Astrocyte (in vitro differentiated cells and primary cell): ENCODE measurements around the gene GHRH. TPM values are rescaled to one million over a fixed set of nuclear protein-coding genes. Genes with fewer than 3 reads are reported as not detected.

ENCODE experiments used
- DNase-seq: peaks from one replicate; pipeline ENCODE4 v3.0.0-alpha.2; 2010; ENCODE audit warnings: low read depth
- FAIRE-seq: peaks from 2 replicates; lab custom pipeline; 2011; peaks lifted over from hg19 to GRCh38; lab: Jason Lieb, UNC
- H2AFZ ChIP-seq: 2 replicates; pipeline ENCODE4 v1.6.0; 2012; ENCODE audit warnings: low read depth, low read length, inconsistent platforms
- H3K27ac ChIP-seq: 2 replicates; pipeline ENCODE4 v1.5.1; 2011; ENCODE audit warnings: low read depth, low read length, inconsistent platforms
- H3K27me3 ChIP-seq: 2 replicates; pipeline ENCODE4 v1.6.0; 2011; ENCODE audit warnings: low read length, inconsistent platforms; ENCODE audit not compliant: insufficient read depth
- H3K36me3 ChIP-seq: 2 replicates; pipeline ENCODE4 v1.5.1; 2011; ENCODE audit warnings: low read length, inconsistent platforms; ENCODE audit not compliant: insufficient read depth
- H3K4me1 ChIP-seq: 2 replicates; pipeline ENCODE4 v1.5.1; 2011; ENCODE audit warnings: low read length, inconsistent platforms; ENCODE audit not compliant: insufficient read depth
- H3K4me2 ChIP-seq: 2 replicates; pipeline ENCODE4 v1.6.0; 2012; ENCODE audit warnings: low read length, inconsistent platforms
- H3K4me3 ChIP-seq: 2 replicates; pipeline ENCODE4 v1.5.1; 2011; ENCODE audit warnings: low read depth, mild to moderate bottlenecking, low read length, inconsistent platforms; ENCODE audit not compliant: insufficient read depth
- H3K79me2 ChIP-seq: 2 replicates; pipeline ENCODE4 v1.6.0; 2012; ENCODE audit warnings: mild to moderate bottlenecking, low read length, inconsistent platforms; ENCODE audit not compliant: insufficient read depth
- H3K9ac ChIP-seq: 2 replicates; pipeline ENCODE4 v1.6.0; 2012; ENCODE audit warnings: mild to moderate bottlenecking, low read length, inconsistent platforms
- H3K9me3 ChIP-seq: 2 replicates; pipeline ENCODE4 v1.5.1; 2012; ENCODE audit warnings: low read depth, mild to moderate bottlenecking, low read length, inconsistent platforms; ENCODE audit not compliant: insufficient read depth
- H4K20me1 ChIP-seq: 2 replicates; pipeline ENCODE4 v1.6.0; 2012; ENCODE audit warnings: low read length, inconsistent platforms; ENCODE audit not compliant: insufficient read depth
- H3K27ac Mint-ChIP-seq: one replicate; pipeline ENCODE4 v1.8.0; 2021; ENCODE audit warnings: mild to moderate bottlenecking, mixed read lengths; ENCODE audit not compliant: unreplicated experiment
- H3K27me3 Mint-ChIP-seq: one replicate; pipeline ENCODE4 v1.8.0; 2021; ENCODE audit warnings: low read depth, mixed read lengths; ENCODE audit not compliant: unreplicated experiment
- H3K36me3 Mint-ChIP-seq: one replicate; pipeline ENCODE4 v1.8.0; 2021; ENCODE audit warnings: low read depth, mixed read lengths; ENCODE audit not compliant: unreplicated experiment
- H3K4me1 Mint-ChIP-seq: one replicate; pipeline ENCODE4 v1.8.0; 2021; ENCODE audit warnings: low read depth, mixed read lengths; ENCODE audit not compliant: unreplicated experiment
- H3K4me3 Mint-ChIP-seq: one replicate; pipeline ENCODE4 v1.8.0; 2021; ENCODE audit warnings: mild to moderate bottlenecking, moderate library complexity, mixed read lengths; ENCODE audit not compliant: unreplicated experiment
- H3K9me3 Mint-ChIP-seq: one replicate; pipeline ENCODE4 v1.8.0; 2021; ENCODE audit warnings: mild to moderate bottlenecking, mixed read lengths; ENCODE audit not compliant: unreplicated experiment
- EZH2 ChIP-seq: IDR thresholded peaks from 2 replicates; pipeline ENCODE4 v1.6.1; 2012; ENCODE audit warnings: mild to moderate bottlenecking, low read length, inconsistent platforms; ENCODE audit not compliant: insufficient read depth
- total RNA-seq: library from RNA; stranded (reverse); gene quantifications from 2 replicates; pipeline ENCODE4 v1.2.1, GENCODE V29; 2021
- TF ChIP-seq, protein P1 (sequence below): IDR thresholded peaks from 2 replicates; pipeline ENCODE4 v1.5.1; 2011; ENCODE audit warnings: low read depth, mild to moderate bottlenecking, inconsistent platforms, low read length, moderate library complexity; ENCODE audit not compliant: insufficient read depth

GHRH gene
- total RNA-seq, 1 donor from 2014 or later, result not detected

DNA sequence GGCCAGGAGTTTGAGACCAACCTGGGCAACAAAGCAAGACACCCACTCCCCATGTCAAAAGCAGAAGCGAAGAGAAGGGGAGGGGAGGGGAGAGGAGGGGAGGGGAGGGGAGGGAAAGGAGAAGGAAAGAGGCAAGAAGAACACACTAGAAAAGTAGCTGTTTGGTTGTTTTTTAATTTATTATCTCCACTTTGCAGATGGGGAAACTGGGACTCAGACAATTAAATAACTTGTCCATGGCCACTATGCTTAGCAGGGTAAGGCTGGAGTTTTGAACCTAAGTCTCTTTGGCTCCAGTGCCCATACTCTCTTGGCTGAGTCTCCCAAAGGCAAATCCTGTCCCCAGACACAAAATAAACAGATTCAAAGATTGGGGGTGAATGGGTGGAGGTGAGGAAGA, 12.4 kb upstream of the GHRH start:
- Mint-ChIP-seq H3K4me1 (peaks cover 5% of the 10 kb centered on the region), H3K4me3 (no peak overlapping the region), H3K27me3 (peaks cover 2% of the 10 kb centered on the region), H3K9me3 (no peaks in the 10 kb centered on the region), H3K36me3 (no peaks in the 10 kb centered on the region), H3K27ac (no peak overlapping the region)
- DNase-seq, result no peak
- no peak overlapping the region for H3K4me3 ChIP-seq
- H3K79me2 ChIP-seq, result no peaks in the 10 kb centered on the region
- no peak for TF ChIP-seq EZH2
- TF ChIP-seq, protein P1, sequence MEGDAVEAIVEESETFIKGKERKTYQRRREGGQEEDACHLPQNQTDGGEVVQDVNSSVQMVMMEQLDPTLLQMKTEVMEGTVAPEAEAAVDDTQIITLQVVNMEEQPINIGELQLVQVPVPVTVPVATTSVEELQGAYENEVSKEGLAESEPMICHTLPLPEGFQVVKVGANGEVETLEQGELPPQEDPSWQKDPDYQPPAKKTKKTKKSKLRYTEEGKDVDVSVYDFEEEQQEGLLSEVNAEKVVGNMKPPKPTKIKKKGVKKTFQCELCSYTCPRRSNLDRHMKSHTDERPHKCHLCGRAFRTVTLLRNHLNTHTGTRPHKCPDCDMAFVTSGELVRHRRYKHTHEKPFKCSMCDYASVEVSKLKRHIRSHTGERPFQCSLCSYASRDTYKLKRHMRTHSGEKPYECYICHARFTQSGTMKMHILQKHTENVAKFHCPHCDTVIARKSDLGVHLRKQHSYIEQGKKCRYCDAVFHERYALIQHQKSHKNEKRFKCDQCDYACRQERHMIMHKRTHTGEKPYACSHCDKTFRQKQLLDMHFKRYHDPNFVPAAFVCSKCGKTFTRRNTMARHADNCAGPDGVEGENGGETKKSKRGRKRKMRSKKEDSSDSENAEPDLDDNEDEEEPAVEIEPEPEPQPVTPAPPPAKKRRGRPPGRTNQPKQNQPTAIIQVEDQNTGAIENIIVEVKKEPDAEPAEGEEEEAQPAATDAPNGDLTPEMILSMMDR, result no peak
- no peaks in the 10 kb centered on the region for H3K27me3 ChIP-seq
- no peaks in the 10 kb centered on the region for H3K9me3 ChIP-seq
- H3K9ac ChIP-seq, result no peak overlapping the region
- no peak overlapping the region for H2AFZ ChIP-seq
- H3K27ac ChIP-seq, result no peak overlapping the region
- H3K36me3 ChIP-seq, result no peaks in the 10 kb centered on the region
- no peaks in the 10 kb centered on the region for H4K20me1 ChIP-seq
- no peak overlapping the region for H3K4me2 ChIP-seq
- no peak for FAIRE-seq
- H3K4me1 ChIP-seq, result peaks cover 7% of the 10 kb centered on the region

DNA sequence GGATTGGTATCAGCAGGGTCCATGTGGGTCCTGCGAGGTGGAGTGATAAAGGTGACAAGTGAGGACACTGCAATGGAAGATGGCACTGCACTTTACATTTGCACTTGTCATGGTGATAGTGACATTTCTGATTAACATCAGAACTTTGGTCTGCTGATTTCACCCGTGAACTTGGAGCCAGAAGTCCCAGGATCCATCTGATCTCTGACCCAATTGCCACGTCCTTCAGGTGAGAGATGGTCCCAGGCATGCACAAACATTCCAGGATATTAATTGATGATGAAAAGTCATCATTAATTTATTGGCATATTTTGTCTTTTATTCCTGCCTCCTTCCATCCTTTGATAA, 9.8 kb upstream of the GHRH start:
- Mint-ChIP-seq H3K27me3 (peaks cover 4% of the 10 kb centered on the region), H3K4me1 (peaks cover 5% of the 10 kb centered on the region), H3K27ac (no peak overlapping the region), H3K36me3 (no peaks in the 10 kb centered on the region), H3K9me3 (no peaks in the 10 kb centered on the region), H3K4me3 (no peak overlapping the region)
- TF ChIP-seq, protein P1, result no peak
- no peak for TF ChIP-seq EZH2
- Histone ChIP-seq H3K27me3 (no peaks in the 10 kb centered on the region), H3K9ac (no peak overlapping the region), H2AFZ (no peak overlapping the region), H3K9me3 (no peaks in the 10 kb centered on the region), H3K79me2 (no peaks in the 10 kb centered on the region), H3K36me3 (no peaks in the 10 kb centered on the region), H3K4me1 (peaks cover 7% of the 10 kb centered on the region), H3K27ac (no peak overlapping the region), H3K4me3 (no peak overlapping the region), H3K4me2 (peak overlapping the region; percentile 27), H4K20me1 (no peaks in the 10 kb centered on the region)
- DNase-seq, result no peak
- FAIRE-seq, result no peak

DNA sequence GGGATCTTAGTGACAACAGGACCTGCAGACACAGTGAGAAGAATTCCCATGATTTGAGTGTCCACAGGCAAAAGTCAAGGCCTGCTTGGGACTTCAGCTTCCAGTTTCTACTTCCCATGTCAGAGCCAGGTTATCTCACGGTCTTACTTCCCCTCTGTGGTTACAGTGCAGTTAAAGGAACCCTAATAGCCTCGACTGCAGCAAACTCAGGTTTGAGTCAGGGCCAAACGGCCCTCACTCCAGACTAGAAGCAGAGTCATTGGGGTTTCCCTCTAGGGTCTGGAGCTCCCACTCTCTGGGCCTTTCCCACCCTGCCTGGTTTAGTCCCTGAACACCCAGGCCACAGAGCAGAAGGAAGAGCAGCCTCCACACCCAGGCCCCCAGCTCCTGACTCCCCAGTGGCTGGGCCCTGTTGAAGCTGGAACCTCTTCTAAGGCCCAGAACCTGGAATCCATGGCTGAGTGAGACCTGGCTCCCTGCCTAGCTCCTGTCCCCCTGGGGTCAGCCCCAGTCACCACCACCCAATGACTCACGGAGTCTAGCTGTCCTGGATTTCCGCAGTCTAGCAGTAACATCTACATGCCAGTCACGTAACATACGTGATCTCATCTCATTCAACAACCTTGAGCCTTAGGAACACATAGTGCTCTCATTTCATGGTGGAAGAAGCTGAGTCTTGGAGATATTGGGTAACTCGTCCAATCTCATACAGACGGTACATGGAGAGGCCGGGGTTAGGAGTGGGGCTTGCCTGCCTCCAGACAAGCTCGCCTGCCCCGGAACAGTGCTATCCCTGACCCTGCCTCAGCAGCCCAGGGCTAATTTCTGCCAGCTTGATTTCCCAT, 9.2 kb upstream of the GHRH start:
- H2AFZ ChIP-seq, result peak overlapping the region; percentile 61
- no peaks in the 10 kb centered on the region for H3K79me2 ChIP-seq
- H3K4me1 ChIP-seq, result peaks cover 7% of the 10 kb centered on the region
- no peak overlapping the region for H3K4me3 Mint-ChIP-seq
- H3K27me3 Mint-ChIP-seq, result peaks cover 4% of the 10 kb centered on the region
- no peaks in the 10 kb centered on the region for H3K9me3 Mint-ChIP-seq
- peak overlapping the region; percentile 47 for H3K9ac ChIP-seq
- no peaks in the 10 kb centered on the region for H3K27me3 ChIP-seq
- H3K36me3 Mint-ChIP-seq, result no peaks in the 10 kb centered on the region
- H3K27ac Mint-ChIP-seq, result peak overlapping the region; percentile 47
- DNase-seq (peak; percentile 39), FAIRE-seq (no peak)
- peak overlapping the region; percentile 27 for H3K4me2 ChIP-seq
- no peaks in the 10 kb centered on the region for H3K36me3 ChIP-seq
- no peak overlapping the region for H3K4me3 ChIP-seq
- H3K4me1 Mint-ChIP-seq, result peaks cover 5% of the 10 kb centered on the region
- no peaks in the 10 kb centered on the region for H3K9me3 ChIP-seq
- H4K20me1 ChIP-seq, result no peaks in the 10 kb centered on the region
- peak overlapping the region; percentile 14 for H3K27ac ChIP-seq
- TF ChIP-seq, protein P1, result no peak
